Neutrophil (primary cell): ENCODE data around the gene ERRFI1.
A peak's percentile ranks its signal among the peaks of the same experiment; 100 is the strongest.
"Not testable (repeated sequence)": the region's sequence is repeated elsewhere in the genome, so short reads cannot be mapped to it uniquely, and the experiment has no call there.

Source experiments
- H3K27ac ChIP-seq: fragments of 200-600 bp; sonication (generic); 2 replicates; pipeline ENCODE4 v1.5.1; 2016; ENCODE audit warnings: mild to moderate bottlenecking, moderate library complexity
- H3K27me3 ChIP-seq: fragments of 200-600 bp; sonication (generic); 2 replicates; pipeline ENCODE4 v1.6.0; 2016; ENCODE audit warnings: mild to moderate bottlenecking
- H3K36me3 ChIP-seq: fragments of 200-600 bp; sonication (generic); 2 replicates; pipeline ENCODE4 v1.5.1; 2017
- H3K4me1 ChIP-seq, 2 experiments: fragments of 200-600 bp in 1 of 2; sonication (generic) in 1 of 2; 1 replicate in 1 of 2; 2 replicates in 1 of 2; pipeline versions ENCODE4 v1.5.1 to v1.6.1; 2013 to 2016; ENCODE audit warnings: low read depth in 1 of 2, low read length in 1 of 2, mild to moderate bottlenecking in 1 of 2, moderate library complexity in 1 of 2; ENCODE audit not compliant: control insufficient read depth in 1 of 2, insufficient read depth in 1 of 2
- H3K4me3 ChIP-seq, 2 experiments: fragments of 200-600 bp in 1 of 2; sonication (generic) in 1 of 2; 1 replicate in 1 of 2; 2 replicates in 1 of 2; pipeline ENCODE4 v1.5.1; 2013 to 2016; ENCODE audit warnings: low read depth in 1 of 2, low read length in 1 of 2, mild to moderate bottlenecking in 1 of 2, moderate library complexity in 1 of 2
- H3K9me3 ChIP-seq: fragments of 200-600 bp; sonication (generic); 2 replicates; pipeline ENCODE4 v1.5.1; 2016
- CTCF ChIP-seq: fragments of 200-600 bp; sonication (generic); IDR thresholded peaks from 2 replicates; pipeline ENCODE4 v1.5.1; 2016; ENCODE audit warnings: antibody characterized with exemption

The ERRFI1 gene

GRCh38 chr1:8026153-8026975 lies at the start of gene ERRFI1:
Gene ERRFI1 (minus strand): TSS chr1:8026309. CDS start chr1:8015619, 10,690 bp downstream.
- no peak for TF ChIP-seq CTCF
- Histone ChIP-seq H3K27ac (no peak within 1 kb of the TSS), H3K27me3 (peaks cover 97% of the 10 kb centered on the region), H3K36me3 (no peaks in the 10 kb centered on the region), H3K4me3 (peak within 1 kb of the TSS; percentile 46 to 64), H3K9me3 (no peaks in the 10 kb centered on the region), H3K4me1 (peaks cover 10 to 16% of the 10 kb centered on the region in 2 experiments)

GRCh38 chr1:8075511-8076051 lies 49.5 kb upstream of the ERRFI1 start:
- H3K27me3 ChIP-seq, result peaks cover 14% of the 10 kb centered on the region
- no peaks in the 10 kb centered on the region for H3K4me1 ChIP-seq
- no peaks in the 10 kb centered on the region for H3K9me3 ChIP-seq
- H3K4me3 ChIP-seq, result no peak overlapping the region
- no peaks in the 10 kb centered on the region for H3K36me3 ChIP-seq
- no peak overlapping the region for H3K27ac ChIP-seq
- TF ChIP-seq CTCF, result no peak

GRCh38 chr1:8073112-8073855 lies 47.2 kb upstream of the ERRFI1 start:
- no peaks in the 10 kb centered on the region for H3K9me3 ChIP-seq
- no peak overlapping the region for H3K4me3 ChIP-seq
- no peaks in the 10 kb centered on the region for H3K36me3 ChIP-seq
- TF ChIP-seq CTCF, result no peak
- no peak overlapping the region for H3K27ac ChIP-seq
- H3K27me3 ChIP-seq, result peaks cover 13% of the 10 kb centered on the region
- no peaks in the 10 kb centered on the region for H3K4me1 ChIP-seq

GRCh38 chr1:8070381-8070811 lies 44.3 kb upstream of the ERRFI1 start:
- H3K4me1 ChIP-seq, result no peaks in the 10 kb centered on the region
- TF ChIP-seq CTCF, result no peak
- H3K9me3 ChIP-seq, result no peaks in the 10 kb centered on the region
- no peaks in the 10 kb centered on the region for H3K36me3 ChIP-seq
- H3K4me3 ChIP-seq, result no peak overlapping the region
- peaks cover 17% of the 10 kb centered on the region for H3K27me3 ChIP-seq
- no peak overlapping the region for H3K27ac ChIP-seq

GRCh38 chr1:8069614-8070320 lies 43.7 kb upstream of the ERRFI1 start:
- not testable (repeated sequence) for H3K36me3 ChIP-seq, H3K4me1 ChIP-seq, H3K4me3 ChIP-seq, H3K27ac ChIP-seq, H3K9me3 ChIP-seq
- H3K27me3 ChIP-seq, result peaks cover 23% of the 10 kb centered on the region
